SKM-1 (cell line): Measurements from ENCODE around the gene OR6C74.

Experiments
- DNase-seq: peaks from one replicate; lab custom pipeline; 2025; ENCODE audit not compliant: unreplicated experiment; lab: John Stamatoyannopoulos, UW

The OR6C74 gene

DNA sequence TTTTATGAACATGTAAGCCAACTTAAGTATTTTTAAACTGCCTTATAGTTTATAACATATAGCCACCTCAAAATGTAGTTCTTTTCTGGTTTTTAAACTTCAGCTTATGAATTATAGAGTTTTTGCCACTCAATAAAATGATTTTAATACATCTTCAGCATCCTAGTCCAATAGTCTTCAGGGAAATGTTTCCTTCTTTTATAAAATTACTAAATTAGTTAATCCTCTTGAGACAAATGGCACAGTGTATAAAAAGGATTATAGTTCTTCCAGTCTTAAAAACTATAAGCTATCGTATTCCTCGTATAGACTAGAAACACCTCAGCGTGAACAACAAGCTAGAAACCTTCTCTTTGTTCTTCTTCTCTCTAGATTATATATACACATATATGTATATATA is at the start of gene OR6C74:
OR6C74 (plus strand) TSS at position 301 of the 400 bp plus-strand sequence. CDS start 2,679 bp downstream, outside the sequence.
- no peak for DNase-seq

DNA sequence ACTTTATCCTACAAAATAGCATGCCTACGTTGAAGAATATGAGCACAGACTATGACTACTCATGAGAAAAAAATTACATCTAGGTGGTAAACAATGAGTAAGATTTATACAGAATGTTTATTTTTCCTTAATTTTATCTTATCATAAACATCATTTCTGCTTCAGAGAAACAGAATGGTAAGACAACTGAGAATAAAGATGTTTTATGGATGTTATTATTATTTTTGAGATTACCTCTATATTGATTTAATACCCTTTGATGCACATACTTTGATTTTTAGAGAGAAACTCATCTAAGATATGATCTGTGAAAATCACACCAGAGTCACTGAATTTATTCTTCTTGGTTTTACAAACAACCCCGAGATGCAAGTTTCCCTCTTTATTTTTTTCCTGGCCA is 23.7 kb upstream of the OR6C74 start, which contains the start of gene OR10A7:
OR10A7 (plus strand) TSS at position 301 of the 400 bp plus-strand sequence; CDS start at position 301, 0 bp downstream.
- DNase-seq = no peak

DNA sequence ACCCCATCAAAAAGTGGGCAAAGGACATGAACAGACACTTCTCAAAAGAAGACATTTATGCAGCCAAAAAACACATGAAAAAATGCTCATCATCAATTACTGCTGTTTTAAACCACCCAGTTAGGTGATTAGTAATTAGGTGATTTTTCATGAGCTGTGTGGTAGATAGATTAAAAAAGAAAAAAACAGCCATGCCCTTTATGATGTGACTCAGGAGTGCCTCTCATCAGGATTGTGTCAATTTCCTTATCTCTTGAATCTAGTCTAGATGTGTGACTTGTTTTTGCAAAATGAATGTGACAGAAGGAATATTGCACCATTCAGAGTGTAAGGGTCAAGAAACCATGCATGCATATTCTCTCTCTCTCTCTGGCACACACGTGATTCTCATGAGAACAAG is 17.9 kb upstream of the OR6C74 start:
- no peak for DNase-seq

DNA sequence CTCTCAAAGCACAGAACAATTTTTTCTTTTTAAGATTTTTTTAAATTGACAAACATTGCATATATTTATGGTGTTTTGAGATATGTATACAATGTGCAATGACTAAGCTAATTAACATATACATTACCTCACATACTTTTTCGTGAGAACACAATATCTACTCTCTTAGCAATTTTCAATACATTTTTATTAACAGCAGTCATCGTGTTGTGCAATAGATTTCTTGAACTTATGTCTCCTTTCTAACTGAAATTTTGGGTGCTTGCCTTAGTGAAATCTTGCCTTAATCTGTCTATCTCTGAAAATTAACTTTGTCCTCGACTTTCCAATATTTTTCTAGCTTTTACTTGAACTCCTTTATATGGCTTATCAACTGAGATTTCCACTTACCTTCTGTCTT is 16.8 kb upstream of the OR6C74 start:
- no peak for DNase-seq

DNA sequence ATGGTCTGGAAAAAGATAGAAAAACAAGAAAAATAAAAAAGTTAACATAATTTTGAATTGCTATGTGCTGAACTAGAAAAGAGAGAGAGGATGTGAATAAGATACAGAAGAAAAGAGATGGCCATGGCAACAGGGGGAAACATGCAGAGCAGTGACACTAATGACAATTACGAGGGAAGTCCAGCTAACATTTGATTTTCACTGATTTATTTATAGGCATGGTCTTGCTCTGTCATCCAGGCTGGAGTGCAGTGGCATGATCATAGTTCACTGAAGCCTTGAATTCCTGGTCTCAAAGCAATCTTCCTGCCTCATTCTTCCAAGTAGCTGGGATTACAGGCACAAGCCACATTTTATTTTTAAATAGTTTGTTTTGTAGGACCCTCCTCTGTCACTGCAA is 1.8 kb downstream of the OR6C74 start:
- DNase-seq = no peak

DNA sequence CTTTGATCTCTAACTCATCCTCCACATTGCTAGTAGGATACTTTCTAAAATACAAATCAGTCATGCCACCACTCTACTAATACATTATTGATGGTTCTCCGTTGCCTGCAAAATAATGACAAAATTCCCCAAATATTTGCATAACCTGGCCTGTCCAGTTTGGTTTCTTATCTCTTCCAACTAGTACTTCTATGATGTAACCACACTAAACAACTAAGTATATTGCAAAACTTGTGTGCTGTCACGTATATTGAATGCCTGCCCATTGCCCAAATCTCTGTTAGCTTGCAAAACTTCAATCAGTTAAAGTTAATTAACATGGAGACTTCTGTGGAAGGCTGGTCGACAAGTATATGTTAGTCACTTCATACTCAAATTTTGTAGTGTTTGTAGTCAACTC is 6.5 kb downstream of the OR6C74 start:
- no peak for DNase-seq

DNA sequence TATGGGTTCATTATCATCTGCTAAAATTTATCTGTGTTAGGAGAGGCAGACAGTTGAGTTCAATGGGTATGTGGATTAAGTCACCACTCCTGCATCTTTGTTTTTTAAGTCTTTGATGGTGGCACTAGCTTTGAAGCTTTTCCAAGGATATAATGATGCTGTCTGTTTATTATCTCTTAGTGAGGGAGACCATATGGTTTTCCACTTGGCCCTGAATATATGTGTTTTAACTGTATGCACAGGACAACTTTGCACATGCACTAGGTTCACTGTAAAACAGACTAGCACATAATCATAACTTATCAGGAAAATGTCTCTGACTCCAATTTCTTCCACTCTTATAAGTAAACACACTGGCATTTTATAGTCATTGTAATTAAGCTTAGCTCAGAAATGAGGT is 8.9 kb downstream of the OR6C74 start:
- no peak for DNase-seq

DNA sequence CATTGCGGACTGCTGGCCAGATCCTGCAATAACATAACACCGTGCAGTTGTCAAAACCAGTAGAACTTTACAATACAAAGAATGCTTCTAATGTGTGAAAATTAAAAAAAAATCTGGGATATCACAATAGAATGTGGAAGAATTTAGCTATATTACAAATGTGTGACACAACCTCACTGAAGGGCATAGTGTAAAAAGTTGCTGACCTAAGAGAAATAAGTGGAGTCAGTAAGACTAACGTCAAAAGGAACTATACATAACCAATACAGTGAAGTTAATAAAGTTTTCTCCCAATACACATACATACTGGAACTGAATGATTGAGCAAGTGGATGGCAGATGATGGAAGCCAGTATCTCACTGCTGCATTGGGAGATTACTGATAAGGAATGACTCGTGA is 12.4 kb downstream of the OR6C74 start:
- no peak for DNase-seq

DNA sequence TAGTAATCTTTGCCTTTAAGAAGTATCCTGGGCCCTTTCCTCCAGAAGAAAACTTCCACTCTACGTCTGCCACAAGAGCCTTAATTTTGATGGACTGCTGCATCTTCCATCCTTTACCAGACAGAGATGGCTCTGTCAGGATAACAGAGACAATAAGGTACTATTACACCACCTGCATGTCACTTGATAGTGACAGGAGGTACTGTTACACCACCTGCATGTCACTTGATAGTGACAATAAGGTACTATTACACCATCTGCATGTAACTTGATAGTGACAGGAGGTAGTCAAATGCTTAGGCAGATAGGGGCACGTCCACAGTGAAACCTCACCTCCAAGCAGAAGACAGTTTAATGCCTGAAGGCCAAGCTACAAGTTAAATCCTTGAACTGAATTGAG is 13.9 kb downstream of the OR6C74 start:
- no peak for DNase-seq

DNA sequence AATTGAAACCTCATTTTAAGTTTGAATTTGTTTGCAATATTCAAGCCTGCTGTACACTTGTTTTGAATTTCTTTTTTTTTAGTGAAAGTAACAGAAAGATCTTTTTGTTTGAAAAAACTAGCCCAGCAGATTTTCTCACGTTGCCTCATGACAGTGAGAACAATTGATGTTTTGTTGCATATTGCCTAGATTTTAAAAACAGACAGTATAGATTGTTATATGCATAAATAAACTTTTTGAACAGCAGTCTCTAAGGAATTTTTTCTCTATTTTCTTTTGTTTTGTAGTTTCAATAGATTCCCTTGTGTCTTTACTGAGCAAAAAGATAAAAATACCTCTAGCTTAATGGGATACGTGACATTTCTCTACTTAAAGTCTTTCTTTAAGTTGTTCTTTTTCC is 36.6 kb downstream of the OR6C74 start:
- no peak for DNase-seq

DNA sequence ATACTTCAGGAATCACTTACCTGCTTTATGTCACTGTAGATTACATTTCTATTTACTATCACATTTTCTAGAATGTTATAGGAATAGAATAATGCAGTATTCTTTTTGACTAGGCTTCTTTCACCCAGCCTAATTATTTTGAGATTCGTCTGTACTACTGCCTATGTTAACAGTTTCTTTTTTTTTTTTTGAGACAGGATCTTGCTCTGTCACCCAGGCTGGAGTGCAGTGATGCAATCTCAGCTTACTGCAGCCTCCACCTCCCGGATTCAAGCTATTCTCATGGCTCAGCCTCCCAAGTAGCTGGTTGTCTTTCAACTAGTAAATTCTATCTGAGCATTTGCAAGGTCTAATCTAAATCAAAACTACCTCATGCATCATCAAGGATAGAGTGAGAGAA is 45.6 kb downstream of the OR6C74 start:
- DNase-seq = no peak
